Measurements from ENCODE around the gene ELOA. TPM values are rescaled to one million over a fixed set of nuclear protein-coding genes. Genes with fewer than 3 reads are reported as not detected.

Gene ELOA
- total RNA-seq, 4 donors from 2014 or later: 26.3 to 43.7 (median 31.2) TPM

GRCh38 chr1:23696335-23696989 lies 46.8 kb upstream of the ELOA start:
- no peaks in the 10 kb centered on the region for H3K27me3 ChIP-seq
- no peak for TF ChIP-seq POLR2A (IDR thresholded peaks at IDR 0.05)
- H3K4me1 ChIP-seq: peaks cover 0 to 43% (median 11%) of the 10 kb centered on the region in 4 donors
- no peak overlapping the region for H3K4me3 ChIP-seq
- no peak overlapping the region for H3K27ac ChIP-seq
- H3K9me3 ChIP-seq: no peaks in the 10 kb centered on the region
- peaks cover 0 to 86% (median 0%) of the 10 kb centered on the region in 3 donors for H3K36me3 ChIP-seq
- DNase-seq: no peak

DNA sequence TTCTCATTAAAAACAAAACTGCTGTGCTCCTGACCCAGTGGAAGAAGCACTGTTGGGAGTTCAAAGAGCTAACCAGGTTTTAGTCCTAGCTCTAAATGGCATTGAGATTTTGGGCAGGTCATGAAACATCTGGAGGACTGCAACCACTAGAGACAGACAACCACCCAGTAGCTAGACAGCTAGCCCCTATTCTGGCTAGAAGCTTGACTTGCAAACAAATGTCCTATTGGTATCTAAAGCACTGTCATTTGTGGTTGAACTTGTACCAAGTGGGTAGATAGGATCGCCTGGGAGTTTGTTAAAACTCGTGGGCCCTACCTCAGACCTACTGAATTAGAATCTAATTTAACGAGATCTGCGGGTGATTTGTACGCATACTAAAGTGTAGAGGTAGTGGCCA lies 44.8 kb upstream of the ELOA start:
- H3K36me3 ChIP-seq: peaks cover 0 to 98% (median 0%) of the 10 kb centered on the region in 3 donors
- TF ChIP-seq, protein P1, sequence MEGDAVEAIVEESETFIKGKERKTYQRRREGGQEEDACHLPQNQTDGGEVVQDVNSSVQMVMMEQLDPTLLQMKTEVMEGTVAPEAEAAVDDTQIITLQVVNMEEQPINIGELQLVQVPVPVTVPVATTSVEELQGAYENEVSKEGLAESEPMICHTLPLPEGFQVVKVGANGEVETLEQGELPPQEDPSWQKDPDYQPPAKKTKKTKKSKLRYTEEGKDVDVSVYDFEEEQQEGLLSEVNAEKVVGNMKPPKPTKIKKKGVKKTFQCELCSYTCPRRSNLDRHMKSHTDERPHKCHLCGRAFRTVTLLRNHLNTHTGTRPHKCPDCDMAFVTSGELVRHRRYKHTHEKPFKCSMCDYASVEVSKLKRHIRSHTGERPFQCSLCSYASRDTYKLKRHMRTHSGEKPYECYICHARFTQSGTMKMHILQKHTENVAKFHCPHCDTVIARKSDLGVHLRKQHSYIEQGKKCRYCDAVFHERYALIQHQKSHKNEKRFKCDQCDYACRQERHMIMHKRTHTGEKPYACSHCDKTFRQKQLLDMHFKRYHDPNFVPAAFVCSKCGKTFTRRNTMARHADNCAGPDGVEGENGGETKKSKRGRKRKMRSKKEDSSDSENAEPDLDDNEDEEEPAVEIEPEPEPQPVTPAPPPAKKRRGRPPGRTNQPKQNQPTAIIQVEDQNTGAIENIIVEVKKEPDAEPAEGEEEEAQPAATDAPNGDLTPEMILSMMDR (IDR thresholded peaks at IDR 0.05): no peak
- TF ChIP-seq POLR2A (IDR thresholded peaks at IDR 0.05): no peak
- no peak for DNase-seq

DNA sequence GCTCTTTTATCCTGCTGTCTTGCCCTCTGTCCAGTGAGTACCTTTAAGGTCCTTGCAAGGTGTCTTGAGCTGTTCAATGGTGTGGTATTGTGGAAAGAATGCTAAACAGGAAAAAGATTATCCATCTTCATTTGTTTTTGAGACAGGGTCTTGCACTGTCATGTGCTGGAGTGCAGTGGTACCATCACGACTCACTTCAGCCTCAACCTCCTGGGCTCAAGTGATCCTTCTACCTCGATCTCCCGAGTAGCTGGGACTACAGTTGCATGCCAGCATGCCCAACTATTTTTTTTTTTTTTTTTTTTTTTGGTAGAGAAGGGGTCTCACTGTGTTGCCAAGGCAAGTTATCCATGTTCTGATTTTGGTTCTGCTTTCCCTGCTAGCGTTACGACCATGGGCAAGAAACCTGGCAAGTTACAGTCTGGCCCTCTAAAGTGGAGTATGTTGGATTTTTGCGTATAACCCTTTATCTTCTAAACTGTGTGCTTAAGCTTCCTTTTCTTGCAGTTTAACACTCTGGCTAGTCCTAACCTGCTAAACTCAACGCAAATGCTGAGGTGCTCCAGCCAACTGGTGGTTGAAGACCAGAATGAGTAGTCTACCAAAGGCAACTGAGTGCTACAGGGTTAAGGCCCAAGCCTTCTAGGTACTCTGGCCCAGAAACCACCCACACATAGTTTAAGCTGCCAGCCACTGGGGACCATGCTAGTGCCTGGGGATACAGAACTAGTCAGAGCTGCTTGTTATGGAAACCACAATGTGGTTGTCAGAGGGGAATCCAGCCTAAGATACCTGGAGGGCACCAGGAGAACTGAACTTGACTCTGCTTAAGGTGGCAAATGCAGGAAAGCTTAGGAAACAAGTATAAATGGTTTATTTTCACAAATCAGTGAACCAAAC lies 43.7 kb upstream of the ELOA start:
- no peak for DNase-seq
- TF ChIP-seq, protein P1 (IDR thresholded peaks at IDR 0.05): no peak
- TF ChIP-seq POLR2A (IDR thresholded peaks at IDR 0.05): no peak
- no peaks in the 10 kb centered on the region for H3K27me3 ChIP-seq

More for the DNA sequence above, 44.8 kb upstream of the ELOA start:
- Histone ChIP-seq H3K4me3 (no peak overlapping the region), H3K9me3 (no peaks in the 10 kb centered on the region), H3K27ac (no peak overlapping the region), H3K4me1 (peaks cover 0 to 31% (median 3%) of the 10 kb centered on the region in 4 donors), H3K27me3 (no peaks in the 10 kb centered on the region)

DNA sequence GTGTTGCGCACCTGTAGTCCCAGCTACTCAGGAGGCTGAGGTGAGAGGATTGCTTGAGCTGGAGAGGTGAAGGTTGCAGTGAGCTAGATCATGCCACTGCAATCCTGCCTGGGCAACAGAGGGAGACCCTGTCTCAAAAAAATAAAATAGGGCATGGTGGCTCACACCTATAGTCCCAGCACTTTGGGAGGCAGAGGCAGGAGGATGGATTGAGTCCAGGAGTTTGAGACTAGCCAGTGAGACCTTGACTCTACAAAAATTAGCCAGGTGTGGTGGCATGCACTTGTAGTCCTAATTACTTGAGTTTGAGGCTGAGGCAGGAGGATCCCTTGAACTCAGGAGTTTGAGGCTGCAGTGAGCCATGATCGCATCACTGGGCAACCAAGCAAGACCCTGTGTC lies 42.0 kb upstream of the ELOA start:
- H3K36me3 ChIP-seq: peaks cover 0 to 79% (median 0%) of the 10 kb centered on the region in 3 donors
- H3K4me3 ChIP-seq: no peak overlapping the region
- no peak for DNase-seq
- no peaks in the 10 kb centered on the region for H3K27me3 ChIP-seq
- H3K27ac ChIP-seq: no peak overlapping the region
- peaks cover 0 to 3% (median 0%) of the 10 kb centered on the region in 4 donors for H3K4me1 ChIP-seq
- H3K9me3 ChIP-seq: no peaks in the 10 kb centered on the region
- TF ChIP-seq, protein P1 (IDR thresholded peaks at IDR 0.05): no peak
- no peak for TF ChIP-seq POLR2A (IDR thresholded peaks at IDR 0.05)

More for the DNA sequence above, 43.7 kb upstream of the ELOA start:
- Histone ChIP-seq H3K9me3 (no peaks in the 10 kb centered on the region), H3K4me3 (no peak overlapping the region), H3K27ac (no peak overlapping the region), H3K4me1 (peaks cover 0 to 20% (median 0%) of the 10 kb centered on the region in 4 donors), H3K36me3 (peaks cover 0 to 91% (median 0%) of the 10 kb centered on the region in 3 donors)

DNA sequence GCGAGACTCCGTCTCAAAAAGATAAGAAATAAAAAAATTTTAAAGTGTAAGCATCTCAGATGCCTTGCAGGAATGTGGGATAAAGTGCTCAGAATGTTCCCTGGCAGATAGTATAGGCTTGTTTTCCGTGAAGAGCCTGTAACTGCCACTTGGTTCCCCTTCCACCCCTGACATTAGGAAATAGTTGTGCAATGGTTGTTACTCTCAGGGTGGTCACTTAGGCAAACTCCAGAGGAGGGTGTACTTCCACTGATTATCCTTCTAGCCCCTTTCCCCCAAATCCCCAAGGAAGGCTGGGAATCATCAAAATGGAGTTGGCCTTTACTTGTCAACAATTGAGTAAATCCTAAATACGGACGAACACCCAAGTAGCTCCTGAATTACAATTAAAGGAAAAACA lies 41.3 kb upstream of the ELOA start:
- Histone ChIP-seq H3K27ac (no peak overlapping the region), H3K4me3 (no peak overlapping the region), H3K4me1 (no peaks in the 10 kb centered on the region)

More for the DNA sequence above, 41.3 kb upstream of the ELOA start:
- H3K9me3 ChIP-seq: no peaks in the 10 kb centered on the region
- no peak for DNase-seq
- TF ChIP-seq, protein P1 (IDR thresholded peaks at IDR 0.05): no peak
- TF ChIP-seq POLR2A (IDR thresholded peaks at IDR 0.05): no peak
- no peaks in the 10 kb centered on the region for H3K27me3 ChIP-seq
- peaks cover 0 to 72% (median 0%) of the 10 kb centered on the region in 3 donors for H3K36me3 ChIP-seq

Measured in Peyer's patch (tissue), 4 donors.